ENCODE results near the gene TSR2.

Gene TSR2, protein sequence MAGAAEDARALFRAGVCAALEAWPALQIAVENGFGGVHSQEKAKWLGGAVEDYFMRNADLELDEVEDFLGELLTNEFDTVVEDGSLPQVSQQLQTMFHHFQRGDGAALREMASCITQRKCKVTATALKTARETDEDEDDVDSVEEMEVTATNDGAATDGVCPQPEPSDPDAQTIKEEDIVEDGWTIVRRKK

DNA sequence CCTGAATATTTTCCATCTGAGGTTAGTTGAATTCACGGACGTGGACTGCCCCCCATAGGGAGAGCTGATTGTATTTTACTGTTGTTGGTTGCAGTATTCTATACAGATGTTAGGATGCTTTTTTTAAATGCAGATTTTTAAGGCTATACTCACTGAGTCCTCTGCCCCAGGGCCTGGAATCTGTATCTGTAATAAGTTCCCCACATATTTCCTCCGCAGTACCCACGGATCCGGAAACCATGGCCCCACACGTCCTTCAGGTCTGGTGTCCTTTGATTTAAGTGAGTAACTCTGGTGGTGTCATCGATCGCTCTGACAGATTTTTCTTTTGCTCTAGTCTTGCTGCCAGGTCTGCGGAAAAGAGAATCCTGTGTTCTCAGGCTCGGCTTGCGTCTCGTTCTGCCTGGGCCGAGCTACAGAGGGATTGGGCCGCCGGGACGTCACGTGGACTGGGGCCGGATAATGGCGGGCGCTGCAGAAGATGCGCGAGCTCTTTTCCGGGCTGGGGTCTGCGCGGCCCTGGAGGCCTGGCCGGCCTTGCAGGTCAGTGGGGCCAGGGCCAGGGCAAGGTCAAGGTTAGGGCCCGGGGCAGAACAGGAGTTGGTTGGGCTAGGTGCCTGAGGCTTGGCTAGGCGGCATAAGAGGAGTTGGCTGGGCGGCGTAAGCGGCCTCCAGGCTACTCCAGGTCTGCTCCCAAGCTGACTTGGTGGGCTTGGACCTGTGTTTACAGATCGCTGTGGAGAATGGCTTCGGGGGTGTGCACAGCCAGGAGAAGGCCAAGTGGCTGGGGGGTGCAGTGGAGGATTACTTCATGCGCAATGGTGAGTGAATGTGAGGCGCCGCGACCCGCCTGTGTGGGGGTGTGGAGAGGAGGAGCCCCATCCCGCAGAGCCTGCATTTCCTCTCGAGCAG is at the start of gene TSR2:
TSR2 (plus strand) TSS at position 445 of the 912 bp plus-strand sequence; CDS start at position 463, 18 bp downstream.
- peak; percentile 53 for DNase-seq (ENCODE audit: low read depth)

DNA sequence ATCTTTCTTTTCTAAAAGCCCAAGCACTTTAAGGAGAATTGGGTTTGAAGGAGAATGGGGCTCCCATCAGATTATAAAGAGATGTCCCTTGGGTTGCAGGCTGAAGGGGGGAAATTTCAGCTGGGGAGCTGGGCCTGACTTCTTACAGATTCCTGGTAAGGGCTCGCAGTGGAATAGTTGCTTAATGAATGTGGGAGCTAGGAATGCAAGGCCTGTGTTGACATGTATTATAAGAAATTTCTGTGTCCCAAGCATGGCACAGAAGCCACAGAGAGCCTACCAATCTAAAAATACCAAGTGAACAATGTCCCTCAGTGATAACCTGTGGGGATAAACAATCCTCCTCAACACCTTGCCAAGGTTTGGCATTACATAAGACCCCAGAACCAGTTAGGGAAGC is 43.1 kb upstream of the TSR2 start:
- no peak for DNase-seq (ENCODE audit: low read depth)

DNA sequence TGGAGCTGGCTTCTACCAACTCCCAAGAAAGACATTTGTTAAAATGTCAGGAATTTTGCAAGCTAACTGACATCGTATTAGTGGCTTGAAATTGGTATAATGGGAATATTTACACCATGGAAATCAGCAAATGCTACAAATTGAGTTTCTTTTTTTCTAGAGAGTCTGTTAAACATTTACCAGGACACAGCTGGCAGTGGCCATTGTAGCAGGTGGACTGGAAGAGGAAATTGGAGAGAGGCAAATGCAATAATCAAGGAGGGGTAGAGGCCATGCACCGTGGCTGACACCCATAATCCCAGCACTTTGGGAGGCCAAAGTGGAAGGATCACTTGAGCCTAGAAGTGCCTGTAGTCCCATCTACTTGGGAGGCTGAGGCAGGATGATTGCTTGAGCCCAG is 32.9 kb upstream of the TSR2 start:
- no peak for DNase-seq (ENCODE audit: low read depth)

DNA sequence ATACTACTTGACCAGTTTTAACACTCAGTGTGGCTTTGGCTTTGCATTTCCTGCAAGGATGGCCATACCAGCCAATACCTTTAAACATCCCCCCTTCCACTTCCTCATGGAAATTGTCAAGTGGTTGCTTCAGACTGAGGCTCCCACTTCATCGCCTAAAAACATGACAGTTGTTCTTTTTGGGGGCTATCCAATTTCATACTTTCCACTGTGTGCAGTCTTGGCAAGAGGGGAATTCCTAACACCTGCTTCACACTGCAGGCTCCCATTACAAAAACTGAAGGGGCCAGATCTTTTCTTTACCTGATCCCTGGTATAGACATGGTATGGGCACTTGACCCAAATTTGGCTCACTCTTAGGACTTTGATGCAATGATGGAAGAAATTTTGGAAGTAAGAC is 28.5 kb upstream of the TSR2 start:
- no peak for DNase-seq (ENCODE audit: low read depth)

DNA sequence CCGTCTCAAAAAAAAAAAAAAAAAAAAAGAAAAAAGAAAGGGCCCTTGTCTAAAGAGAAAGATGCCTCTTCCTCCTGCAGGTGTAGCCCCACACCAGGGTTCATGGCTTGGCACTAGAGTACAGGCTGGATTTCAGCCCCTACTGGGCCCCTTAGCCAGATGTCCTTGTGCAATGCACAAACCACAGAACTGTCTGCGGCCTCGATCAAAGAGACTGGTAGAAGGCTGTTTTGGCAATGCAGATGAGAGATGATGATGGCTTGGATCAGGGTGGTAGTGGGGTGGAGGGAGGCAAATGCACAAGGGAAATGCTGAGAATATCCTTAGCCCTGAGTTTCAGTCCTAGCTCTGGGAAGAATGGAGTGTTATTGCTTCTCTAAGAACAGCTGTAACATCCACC is 26.5 kb upstream of the TSR2 start:
- DNase-seq (ENCODE audit: low read depth) = no peak

DNA sequence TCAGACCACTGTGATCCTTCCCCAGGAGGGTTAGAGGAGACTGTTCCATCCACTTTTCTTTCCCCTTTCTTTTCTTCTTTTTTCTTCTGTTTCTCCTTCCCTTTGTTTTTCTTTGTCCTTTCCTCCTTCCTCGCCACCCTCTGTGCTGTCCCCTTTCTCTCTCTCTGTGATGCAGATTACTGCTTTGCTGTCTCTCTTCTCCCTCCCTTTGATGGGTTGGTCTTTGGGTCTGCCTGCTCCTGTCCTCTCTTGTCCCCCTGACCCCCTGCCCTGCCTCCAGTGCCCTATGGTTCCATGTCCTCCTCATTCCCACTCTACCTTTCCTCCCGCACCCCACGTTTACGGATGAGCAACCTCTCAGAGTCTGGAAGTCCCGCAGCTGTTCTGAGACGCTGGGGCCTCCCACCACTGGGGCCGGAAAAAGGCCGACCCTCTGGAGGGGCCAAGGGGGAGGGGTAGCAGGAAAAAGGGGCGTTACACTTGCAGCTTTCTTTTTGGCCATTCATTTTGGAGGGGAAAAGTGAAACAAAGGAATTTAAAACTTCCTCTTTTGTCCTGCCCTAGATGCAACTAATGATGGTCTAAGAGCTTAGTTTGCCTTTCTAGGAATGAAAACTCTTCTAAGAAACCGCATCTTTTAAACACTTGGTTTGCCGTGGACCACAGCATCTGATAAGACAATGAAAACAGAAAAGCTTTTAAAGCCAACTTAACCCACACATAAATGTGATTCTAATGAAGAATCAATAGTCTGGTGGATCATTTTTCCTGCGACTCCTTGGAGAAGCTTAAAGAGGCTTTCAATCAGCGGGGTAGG is 24.5 kb upstream of the TSR2 start:
- no peak for DNase-seq (ENCODE audit: low read depth)

DNA sequence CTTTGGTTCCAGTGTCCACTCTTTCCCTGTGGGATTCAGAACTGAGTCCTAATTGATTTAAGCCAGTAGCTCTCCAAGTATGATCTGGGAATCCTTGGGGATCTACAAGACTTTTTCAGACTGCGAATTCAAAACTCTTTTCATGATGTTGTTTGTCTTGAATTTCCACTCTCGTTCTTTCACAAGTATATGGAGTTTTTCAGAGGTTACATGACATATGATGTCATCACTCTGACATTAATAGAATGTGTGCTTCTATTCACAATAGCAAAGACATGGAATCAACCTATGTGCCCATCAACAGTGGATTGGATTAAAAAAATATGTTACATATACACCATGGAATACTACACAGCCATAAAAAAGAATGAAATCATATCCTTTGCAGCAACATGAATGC is 23.2 kb upstream of the TSR2 start:
- DNase-seq (ENCODE audit: low read depth) = no peak

DNA sequence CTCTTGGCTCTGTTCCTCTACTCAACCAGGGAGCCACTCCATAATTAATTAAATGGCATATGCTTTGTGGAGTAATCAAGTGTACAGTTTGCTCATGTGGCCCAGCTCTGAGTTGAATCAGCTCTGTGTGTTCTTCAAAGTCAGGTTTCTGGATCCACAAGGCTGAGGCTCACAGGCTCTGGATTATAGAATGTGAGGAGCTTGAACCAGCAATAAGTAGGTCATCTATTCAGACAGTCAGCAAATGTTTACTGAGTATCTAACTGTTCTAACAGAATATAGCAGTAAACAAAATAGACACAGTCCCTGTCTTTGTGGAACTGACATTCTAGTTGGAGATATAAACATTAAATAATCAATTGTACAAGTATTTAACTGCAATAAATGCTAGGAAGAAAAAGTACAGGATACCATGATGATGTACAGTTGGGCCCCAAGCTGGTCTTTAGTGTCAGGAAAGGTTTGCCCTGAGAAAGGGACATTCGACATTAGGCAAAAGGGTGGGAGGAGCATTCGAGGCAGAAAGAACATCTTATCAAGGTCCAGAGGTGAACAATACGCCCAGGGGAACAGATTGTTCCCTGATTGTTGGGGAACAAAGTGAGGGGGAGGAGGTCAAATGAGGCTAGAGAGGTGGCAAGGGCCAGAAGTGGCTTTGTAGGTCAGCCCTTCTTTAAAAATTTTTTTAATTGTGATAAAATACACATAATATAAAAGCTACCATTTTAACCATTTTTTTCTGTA is 20.5 kb upstream of the TSR2 start:
- DNase-seq (ENCODE audit: low read depth) = no peak

DNA sequence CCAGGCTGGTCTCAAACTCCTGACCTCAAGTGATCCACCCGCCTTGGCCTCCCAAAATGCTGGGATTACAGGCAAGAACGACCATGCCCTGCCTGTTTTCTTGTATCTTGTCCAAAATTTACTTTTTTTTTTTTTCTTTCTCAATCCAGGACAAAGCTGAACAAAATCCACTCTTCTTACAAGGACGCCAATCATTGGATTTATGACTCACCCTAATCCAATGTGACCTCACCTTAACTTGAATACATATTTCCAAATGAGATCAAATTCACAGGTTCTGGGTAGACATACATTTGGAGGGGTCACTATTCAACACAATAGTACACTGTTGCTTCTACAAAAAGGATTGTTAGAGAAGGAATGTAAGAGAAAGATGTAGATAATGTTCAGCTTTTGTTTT is 18.0 kb upstream of the TSR2 start:
- no peak for DNase-seq (ENCODE audit: low read depth)

DNA sequence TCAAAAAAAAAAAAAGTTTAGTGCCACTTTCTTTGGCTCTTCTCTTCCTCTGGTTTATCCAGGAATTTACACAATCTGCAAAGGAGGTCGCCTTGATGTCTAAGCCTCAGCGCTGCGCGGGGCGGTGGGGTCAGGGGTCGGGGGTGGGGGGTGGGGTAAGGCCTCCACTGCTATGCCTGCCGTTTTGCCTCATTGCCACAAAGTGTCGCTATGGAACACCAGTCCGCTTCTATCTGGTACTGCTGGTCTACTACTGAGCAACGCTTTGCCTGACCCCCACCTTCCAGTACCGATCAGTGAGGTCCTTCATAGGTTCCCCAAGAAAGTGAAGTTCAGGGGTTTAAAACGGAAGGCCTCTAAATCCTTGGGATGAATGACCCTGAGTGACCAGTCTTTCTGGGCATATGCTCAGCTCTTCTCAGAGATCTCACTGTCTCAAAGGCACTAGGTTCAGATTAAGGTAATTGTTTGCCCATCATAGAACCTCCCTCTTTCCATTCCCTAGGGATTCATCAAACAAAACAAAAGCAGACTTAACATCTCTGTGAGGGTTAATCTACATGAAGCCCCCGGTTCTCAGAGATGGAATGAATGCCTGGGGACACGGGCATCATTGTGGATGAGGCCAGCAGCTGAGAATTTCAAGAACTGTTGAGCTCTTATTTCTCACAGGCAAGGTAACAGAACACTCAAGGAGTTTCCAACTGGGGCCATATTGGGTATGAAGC is 16.9 kb upstream of the TSR2 start:
- DNase-seq (ENCODE audit: low read depth) = no peak

DNA sequence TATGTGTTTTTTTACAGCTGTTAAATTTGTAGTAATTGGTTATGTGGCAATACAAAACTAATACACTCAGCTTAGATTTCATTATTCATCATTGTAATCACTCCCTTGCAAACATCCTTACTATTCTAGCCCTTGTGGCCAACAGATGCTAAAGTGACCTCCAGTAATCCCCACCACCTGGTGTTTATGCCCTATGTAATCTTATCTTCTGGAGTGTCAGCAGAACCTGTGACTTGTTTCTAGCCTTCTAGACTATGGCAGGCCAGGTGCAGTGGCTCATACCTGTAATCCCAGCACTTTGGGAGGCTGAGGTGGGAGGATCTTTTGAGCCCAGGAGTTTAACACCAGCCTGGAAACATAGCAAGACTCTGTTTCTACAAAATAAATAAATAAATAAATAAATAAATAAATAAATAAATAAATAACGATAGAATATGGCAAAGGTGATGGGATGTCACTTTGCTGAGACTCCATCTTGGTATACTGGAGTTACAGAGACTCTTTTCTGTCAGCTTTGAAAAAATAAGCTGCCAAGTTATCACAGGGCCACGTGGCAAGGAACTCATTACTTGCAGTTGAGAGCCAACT is 12.3 kb upstream of the TSR2 start:
- DNase-seq (ENCODE audit: low read depth) = no peak

DNA sequence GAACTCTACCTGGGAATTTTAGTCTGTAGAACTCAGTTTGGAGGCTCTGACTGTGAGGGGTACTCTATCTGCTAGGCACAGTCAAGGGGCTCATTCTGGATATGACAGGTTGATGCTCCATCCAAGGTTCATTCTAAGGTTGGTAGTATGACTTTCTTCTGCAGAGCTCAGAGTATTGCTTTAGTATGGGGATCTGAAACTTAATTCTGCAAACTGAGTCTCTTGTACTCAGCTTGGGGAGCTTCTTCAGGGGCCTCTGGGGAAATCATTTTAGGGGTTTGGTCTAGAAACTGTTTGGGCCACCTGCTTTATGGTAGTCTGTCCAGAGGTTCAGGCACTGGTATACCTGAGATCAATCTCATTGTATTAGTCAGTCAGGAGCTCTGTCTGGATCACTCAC is 9.7 kb upstream of the TSR2 start:
- no peak for DNase-seq (ENCODE audit: low read depth)

DNA sequence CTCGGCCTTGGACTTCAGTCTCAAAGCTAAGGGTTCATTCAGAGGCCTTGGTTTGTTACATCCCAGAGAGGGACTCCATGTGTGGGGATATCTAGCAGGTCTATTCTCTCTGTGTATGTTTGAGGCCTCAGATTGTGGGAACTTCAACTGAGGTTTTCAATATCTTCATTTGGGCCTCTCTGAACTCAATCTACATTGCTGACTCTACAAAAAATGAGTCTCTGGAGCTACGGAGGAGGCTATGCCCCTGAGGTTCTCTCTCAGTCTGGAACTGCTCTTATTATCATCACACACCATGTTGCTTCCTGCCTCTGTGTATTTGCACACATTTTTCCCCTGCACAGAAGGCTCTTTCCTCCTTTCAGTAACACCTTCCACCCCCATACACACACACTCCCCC is 5.1 kb upstream of the TSR2 start:
- DNase-seq (ENCODE audit: low read depth) = no peak

DNA sequence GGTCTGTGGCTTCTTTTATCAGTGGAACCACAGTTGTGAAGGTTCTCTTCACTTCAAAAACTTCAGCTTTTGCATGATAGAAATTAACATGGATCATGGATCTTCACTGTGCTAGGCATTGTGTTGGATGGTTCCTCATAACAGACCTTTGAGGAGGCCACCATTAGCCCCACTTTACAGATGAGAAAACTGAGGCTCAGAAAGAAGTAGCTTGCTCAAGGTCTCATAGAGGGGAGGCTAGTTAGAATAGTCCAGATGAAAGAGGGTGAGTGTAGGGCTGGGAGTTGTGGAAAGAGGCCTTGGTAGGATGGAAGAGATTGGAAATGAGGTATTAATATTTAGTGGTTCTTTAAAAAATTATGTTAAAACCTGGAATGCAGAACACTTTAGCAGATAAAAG is 2.6 kb downstream of the TSR2 start:
- no peak for DNase-seq (ENCODE audit: low read depth)

DNA sequence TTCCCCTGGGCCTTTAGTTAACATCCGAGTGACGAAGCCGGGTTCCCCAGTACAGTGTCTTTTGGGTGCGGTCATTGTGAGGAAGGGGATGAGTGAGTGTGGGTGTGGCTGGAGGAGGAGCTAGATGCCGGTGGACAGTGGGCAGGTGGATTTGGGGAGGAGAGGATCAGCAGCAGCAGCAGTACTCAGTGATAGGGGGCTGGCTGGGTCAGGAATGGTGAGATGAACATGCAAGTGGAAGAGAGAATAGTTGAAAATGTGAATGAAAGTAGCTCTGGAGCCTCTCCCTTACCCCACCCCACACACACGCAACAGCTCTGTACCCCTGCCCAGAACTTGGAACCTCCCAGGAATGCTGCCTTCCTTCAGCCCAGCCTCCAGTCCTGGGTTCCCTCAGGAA is 4.5 kb downstream of the TSR2 start:
- no peak for DNase-seq (ENCODE audit: low read depth)

DNA sequence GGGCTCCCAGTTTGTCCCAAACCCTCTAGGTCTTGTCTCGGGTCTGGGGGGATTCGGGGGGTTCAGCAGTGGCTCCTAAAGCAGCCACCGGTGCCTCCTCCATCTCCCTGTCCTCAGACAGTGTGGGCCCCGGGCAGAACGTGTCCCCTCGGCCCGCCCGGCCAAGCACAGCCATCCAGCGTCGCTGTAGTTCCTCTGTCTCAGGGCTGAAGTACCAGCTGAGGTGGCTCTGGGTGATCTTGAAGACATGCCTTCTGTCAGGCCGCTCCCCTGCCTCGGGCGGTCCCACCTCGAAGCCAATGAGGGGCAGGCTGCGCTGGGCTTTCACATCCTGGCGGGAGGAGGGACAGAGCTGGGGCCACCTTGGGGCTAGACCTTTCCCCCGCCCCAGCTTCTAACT is 5.9 kb downstream of the TSR2 start:
- DNase-seq (ENCODE audit: low read depth) = no peak

DNA sequence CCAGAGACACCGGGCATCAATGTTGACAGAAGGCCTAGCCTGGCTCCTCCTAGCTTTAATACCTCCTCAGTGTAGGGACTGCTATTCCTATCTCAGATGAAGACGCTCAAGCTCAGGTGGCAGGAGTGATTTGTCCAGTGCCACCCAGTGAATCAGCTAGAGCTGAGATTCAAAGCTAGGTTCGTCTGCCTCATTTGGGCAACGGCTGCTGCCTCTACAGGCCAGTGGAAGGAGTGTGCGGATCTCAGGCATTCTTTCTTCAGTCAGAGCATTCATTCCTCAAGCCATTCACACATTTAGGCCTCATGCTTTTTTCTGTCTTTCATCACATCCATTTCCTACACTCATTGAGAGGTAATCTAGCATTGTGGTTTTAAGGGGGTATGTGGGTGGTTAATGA is 7.3 kb downstream of the TSR2 start:
- DNase-seq (ENCODE audit: low read depth) = no peak

DNA sequence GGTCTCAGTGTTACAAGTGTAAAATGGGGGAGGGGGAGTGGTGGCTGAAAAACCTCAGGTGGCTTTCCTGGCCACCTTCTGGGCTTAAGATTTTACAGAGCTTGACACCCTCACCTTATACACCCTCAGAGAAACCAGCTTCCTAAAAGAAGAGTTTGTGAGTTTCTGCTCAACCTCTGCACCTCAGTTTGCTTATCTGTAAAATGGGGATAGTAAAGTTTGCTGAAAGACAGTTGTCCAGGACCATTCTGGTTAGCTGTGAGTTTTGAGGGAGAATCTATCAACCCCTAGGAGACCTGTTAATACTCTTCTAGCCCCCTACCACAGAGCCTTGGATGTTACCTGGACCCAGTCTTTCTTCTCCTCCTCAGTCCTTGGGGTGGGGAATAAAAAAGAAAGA is 9.7 kb downstream of the TSR2 start:
- DNase-seq (ENCODE audit: low read depth) = no peak

DNA sequence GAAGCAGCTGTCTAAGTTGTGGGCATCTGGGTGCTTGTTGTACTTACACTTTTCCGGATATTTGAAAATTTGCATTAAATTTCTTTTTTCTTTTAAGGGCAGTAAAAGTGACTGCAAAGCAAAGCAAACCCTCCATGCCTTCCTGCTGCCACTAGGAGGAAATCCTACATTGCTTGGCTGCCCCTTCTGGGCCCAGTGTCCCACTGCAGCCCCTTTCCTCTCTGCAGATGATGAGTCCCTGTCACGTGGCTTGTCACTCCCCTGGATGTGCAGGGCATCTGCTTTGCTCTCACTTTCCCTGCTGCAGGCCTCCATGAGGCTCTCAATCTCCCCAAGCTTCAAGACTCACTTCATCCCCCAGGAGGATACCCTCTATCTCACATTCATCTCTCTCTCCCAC is 12.7 kb downstream of the TSR2 start:
- no peak for DNase-seq (ENCODE audit: low read depth)

DNA sequence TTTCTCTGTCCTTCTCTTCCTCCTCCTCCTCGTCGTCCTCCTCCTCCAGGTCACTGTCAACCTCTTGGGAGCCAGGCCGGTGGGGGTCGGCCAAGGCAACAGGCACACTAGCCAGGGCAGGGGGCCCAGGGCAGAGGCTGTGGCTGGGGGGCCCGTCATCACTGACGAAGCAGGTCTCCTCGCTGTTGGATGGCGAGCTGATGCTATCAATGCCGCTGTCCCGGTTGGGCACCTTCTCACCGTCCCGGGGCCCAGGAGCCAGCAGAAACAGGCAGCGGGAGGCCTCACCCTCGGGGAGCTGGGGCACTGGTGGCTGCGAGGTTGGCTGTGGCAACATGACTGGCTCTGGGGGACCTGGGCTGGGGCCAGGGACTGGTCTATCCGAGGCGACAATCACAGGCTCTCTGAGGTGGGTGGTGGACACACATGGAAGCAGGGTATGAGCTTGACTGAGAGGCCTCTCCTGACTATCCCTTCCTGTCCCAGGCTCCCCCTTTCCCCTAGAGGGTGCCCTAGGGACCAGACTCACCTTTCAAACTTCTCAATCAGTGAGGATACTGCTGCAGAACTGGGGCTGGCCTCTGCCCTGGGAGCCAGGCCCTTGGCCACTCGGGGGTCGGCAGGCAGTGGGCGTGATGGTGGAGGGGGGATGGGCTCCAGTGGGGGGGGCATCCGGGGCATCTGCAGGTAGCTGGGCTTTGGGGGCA is 30.0 kb downstream of the TSR2 start:
- no peak for DNase-seq (ENCODE audit: low read depth)

All from activated T-cell treated with anti-CD3 and anti-CD28 coated beads for 1 hour (primary cell).